DND-41 (cell line): ENCODE data around the gene DENND4B.

Experiments used
- ATAC-seq: fragments of 200-7000 bp; cut with Tn5 transposase; 3 replicates; pipeline ENCODE4 v1.9.1; 2021; ENCODE audit warnings: low read depth; ENCODE audit not compliant: insufficient read depth
- DNase-seq: peaks from one replicate; pipeline ENCODE4 v3.0.0-alpha.2; 2020
- H2AFZ ChIP-seq: 2 replicates; pipeline ENCODE4 v1.6.0; 2012; ENCODE audit warnings: low read depth, low read length
- H3K27ac ChIP-seq: 2 replicates; pipeline ENCODE4 v1.5.1; 2012; ENCODE audit warnings: low read length, inconsistent platforms
- H3K27me3 ChIP-seq: fragments of 200-600 bp; sonication (generic); 2 replicates; pipeline ENCODE4 v1.6.0; 2012; ENCODE audit warnings: low read length, mild to moderate bottlenecking, inconsistent platforms; ENCODE audit not compliant: insufficient read depth, poor library complexity
- H3K36me3 ChIP-seq: 2 replicates; pipeline ENCODE4 v1.5.1; 2012; ENCODE audit warnings: low read length, inconsistent platforms; ENCODE audit not compliant: insufficient read depth
- H3K4me1 ChIP-seq: 2 replicates; pipeline ENCODE4 v1.5.1; 2012; ENCODE audit warnings: mild to moderate bottlenecking, low read length; ENCODE audit not compliant: insufficient read depth
- H3K4me2 ChIP-seq: 2 replicates; pipeline ENCODE4 v1.6.0; 2012; ENCODE audit warnings: mild to moderate bottlenecking, moderate library complexity, low read length, inconsistent platforms; ENCODE audit not compliant: insufficient read depth
- H3K4me3 ChIP-seq, 2 experiments: fragments of 200-600 bp in 1 of 2; shearing (Covaris generic) in 1 of 2; 2 replicates each; pipeline ENCODE4 v1.5.1; 2012 to 2016; ENCODE audit warnings: inconsistent platforms in 2 of 2, low read length in 2 of 2, mild to moderate bottlenecking in 2 of 2, low read depth in 1 of 2, moderate library complexity in 1 of 2
- H3K79me2 ChIP-seq: 2 replicates; pipeline ENCODE4 v1.6.0; 2012; ENCODE audit warnings: low read length, inconsistent platforms; ENCODE audit not compliant: insufficient read depth
- H3K9ac ChIP-seq: 2 replicates; pipeline ENCODE4 v1.6.0; 2012; ENCODE audit warnings: low read depth, mild to moderate bottlenecking, inconsistent platforms, low read length, moderate library complexity
- H3K9me3 ChIP-seq: 2 replicates; pipeline ENCODE4 v1.5.1; 2012; ENCODE audit warnings: low read length, moderate library complexity, mild to moderate bottlenecking, inconsistent platforms; ENCODE audit not compliant: insufficient read depth, severe bottlenecking
- H4K20me1 ChIP-seq: 2 replicates; pipeline ENCODE4 v1.6.0; 2012; ENCODE audit warnings: low read length; ENCODE audit not compliant: insufficient read depth
- CTCF ChIP-seq: IDR thresholded peaks from 2 replicates; pipeline ENCODE4 v1.5.1; 2012; ENCODE audit warnings: borderline replicate concordance, low read length, moderate library complexity, mild to moderate bottlenecking; ENCODE audit not compliant: poor library complexity, severe bottlenecking; ENCODE audit errors: extremely low read depth
- EZH2 ChIP-seq: IDR thresholded peaks from 3 replicates; pipeline ENCODE4 v1.6.1; 2012; ENCODE audit warnings: borderline replicate concordance, low read depth, mild to moderate bottlenecking, moderate library complexity, low read length, inconsistent platforms; ENCODE audit not compliant: severe bottlenecking

Gene DENND4B

GRCh38 chr1:153940756-153941155 lies 5.8 kb downstream of the DENND4B start:
- no peak for DNase-seq
- TF ChIP-seq EZH2, result no peak
- TF ChIP-seq CTCF, result no peak
- Histone ChIP-seq H3K79me2 (peaks cover 29% of the 10 kb centered on the region), H3K4me2 (no peak overlapping the region), H3K36me3 (peaks cover 79% of the 10 kb centered on the region), H3K9ac (no peak overlapping the region), H3K9me3 (no peaks in the 10 kb centered on the region), H3K27ac (no peak overlapping the region), H3K4me3 (no peak overlapping the region), H4K20me1 (peaks cover 14% of the 10 kb centered on the region), H2AFZ (no peak overlapping the region), H3K4me1 (peaks cover 20% of the 10 kb centered on the region), H3K27me3 (no peaks in the 10 kb centered on the region)
- no peak for ATAC-seq

DNA sequence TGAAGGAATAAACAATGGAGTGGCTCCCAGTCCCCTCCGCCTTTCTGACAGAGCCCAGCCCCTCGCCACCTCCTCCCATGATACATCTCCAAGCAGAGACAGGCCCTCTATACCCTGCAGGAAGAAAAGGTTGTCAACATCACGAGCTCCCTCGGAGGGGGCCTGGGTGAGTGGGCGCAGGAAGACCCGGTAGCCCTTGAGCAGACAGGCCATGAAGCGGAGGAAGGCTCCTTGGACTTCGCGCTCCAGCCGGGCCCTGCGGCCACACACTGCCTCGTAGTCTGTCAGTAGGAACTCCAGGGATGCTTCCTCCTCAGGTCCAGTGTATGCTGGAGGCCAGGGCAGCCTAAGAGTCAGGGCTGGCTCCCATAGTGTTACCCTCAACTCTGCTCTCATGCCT lies 7.0 kb downstream of the DENND4B start:
- H3K4me2 ChIP-seq, result no peak overlapping the region
- peaks cover 8% of the 10 kb centered on the region for H3K4me1 ChIP-seq
- no peaks in the 10 kb centered on the region for H3K27me3 ChIP-seq
- peaks cover 88% of the 10 kb centered on the region for H3K36me3 ChIP-seq
- no peak overlapping the region for H2AFZ ChIP-seq
- no peaks in the 10 kb centered on the region for H3K9me3 ChIP-seq
- no peak for ATAC-seq
- H3K4me3 ChIP-seq, result no peak overlapping the region
- H3K9ac ChIP-seq, result no peak overlapping the region
- DNase-seq, result no peak
- peaks cover 17% of the 10 kb centered on the region for H3K79me2 ChIP-seq
- H4K20me1 ChIP-seq, result peaks cover 10% of the 10 kb centered on the region
- H3K27ac ChIP-seq, result no peak overlapping the region
- no peak for TF ChIP-seq CTCF
- TF ChIP-seq EZH2, result no peak

GRCh38 chr1:153938996-153939395 lies 7.5 kb downstream of the DENND4B start:
- Histone ChIP-seq H3K9ac (no peak overlapping the region), H3K27ac (no peak overlapping the region), H4K20me1 (peaks cover 7% of the 10 kb centered on the region), H3K4me3 (no peak overlapping the region), H3K36me3 (peaks cover 87% of the 10 kb centered on the region), H2AFZ (no peak overlapping the region), H3K79me2 (peaks cover 12% of the 10 kb centered on the region), H3K27me3 (no peaks in the 10 kb centered on the region), H3K4me1 (peaks cover 3% of the 10 kb centered on the region), H3K4me2 (no peak overlapping the region), H3K9me3 (no peaks in the 10 kb centered on the region)
- TF ChIP-seq CTCF (no peak), EZH2 (no peak)
- DNase-seq, result no peak
- ATAC-seq, result no peak

DNA sequence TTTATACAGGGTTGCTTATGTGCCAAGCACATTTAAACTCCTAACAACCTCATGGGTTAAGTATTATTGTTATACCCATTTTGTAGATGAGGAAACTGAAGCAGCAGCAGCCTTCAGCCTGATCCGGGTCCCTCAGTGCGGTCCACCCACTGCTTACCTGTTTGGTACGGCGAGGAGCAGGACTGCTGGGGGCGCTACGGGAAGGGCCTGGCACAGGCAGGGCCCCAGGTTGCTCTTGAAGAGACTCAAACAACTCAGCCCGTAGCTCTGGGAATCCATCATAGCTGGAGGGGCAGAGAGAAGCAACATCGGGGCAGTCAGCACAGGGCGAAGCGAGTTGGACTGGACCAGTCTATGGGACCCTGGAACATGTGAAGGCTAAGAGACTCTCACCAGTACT lies 9.2 kb downstream of the DENND4B start:
- Histone ChIP-seq H2AFZ (no peak overlapping the region), H3K9me3 (no peaks in the 10 kb centered on the region), H3K4me2 (no peak overlapping the region), H3K79me2 (no peaks in the 10 kb centered on the region), H3K4me1 (no peaks in the 10 kb centered on the region), H3K4me3 (no peak overlapping the region), H3K27me3 (no peaks in the 10 kb centered on the region), H3K36me3 (peaks cover 89% of the 10 kb centered on the region), H3K27ac (no peak overlapping the region), H4K20me1 (peaks cover 7% of the 10 kb centered on the region; the same call in 1 of the 2 replicates), H3K9ac (no peak overlapping the region)
- DNase-seq (no peak), ATAC-seq (no peak)
- TF ChIP-seq CTCF (no peak), EZH2 (no peak)
